Mucosa of stomach (tissue), 1 donor: ENCODE measurements around the gene A1CF.
"Not testable (repeated sequence)": the region's sequence is repeated elsewhere in the genome, so short reads cannot be mapped to it uniquely, and the experiment has no call there.

Experiments
- H3K27me3 ChIP-seq: one replicate; pipeline ENCODE4 v1.7.0; 2013; ENCODE audit warnings: mild to moderate bottlenecking, low read length; ENCODE audit not compliant: control insufficient read depth, insufficient read depth
- H3K36me3 ChIP-seq: one replicate; pipeline ENCODE4 v1.7.0; 2013; ENCODE audit warnings: low read length; ENCODE audit not compliant: control insufficient read depth, insufficient read depth
- H3K4me1 ChIP-seq: one replicate; pipeline ENCODE4 v1.7.0; 2013; ENCODE audit warnings: mild to moderate bottlenecking, low read length; ENCODE audit not compliant: control insufficient read depth, insufficient read depth
- H3K4me3 ChIP-seq: one replicate; pipeline ENCODE4 v1.7.0; 2013; ENCODE audit warnings: low read length
- H3K9ac ChIP-seq: one replicate; pipeline ENCODE4 v1.7.0; 2013; ENCODE audit warnings: mild to moderate bottlenecking, low read length, moderate library complexity
- H3K9me3 ChIP-seq: one replicate; pipeline ENCODE4 v1.7.0; 2013; ENCODE audit warnings: mild to moderate bottlenecking, low read length, moderate library complexity; ENCODE audit not compliant: control insufficient read depth
- donor health status: Pancreatic carcinoma.

The A1CF gene, protein sequence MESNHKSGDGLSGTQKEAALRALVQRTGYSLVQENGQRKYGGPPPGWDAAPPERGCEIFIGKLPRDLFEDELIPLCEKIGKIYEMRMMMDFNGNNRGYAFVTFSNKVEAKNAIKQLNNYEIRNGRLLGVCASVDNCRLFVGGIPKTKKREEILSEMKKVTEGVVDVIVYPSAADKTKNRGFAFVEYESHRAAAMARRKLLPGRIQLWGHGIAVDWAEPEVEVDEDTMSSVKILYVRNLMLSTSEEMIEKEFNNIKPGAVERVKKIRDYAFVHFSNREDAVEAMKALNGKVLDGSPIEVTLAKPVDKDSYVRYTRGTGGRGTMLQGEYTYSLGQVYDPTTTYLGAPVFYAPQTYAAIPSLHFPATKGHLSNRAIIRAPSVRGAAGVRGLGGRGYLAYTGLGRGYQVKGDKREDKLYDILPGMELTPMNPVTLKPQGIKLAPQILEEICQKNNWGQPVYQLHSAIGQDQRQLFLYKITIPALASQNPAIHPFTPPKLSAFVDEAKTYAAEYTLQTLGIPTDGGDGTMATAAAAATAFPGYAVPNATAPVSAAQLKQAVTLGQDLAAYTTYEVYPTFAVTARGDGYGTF

DNA sequence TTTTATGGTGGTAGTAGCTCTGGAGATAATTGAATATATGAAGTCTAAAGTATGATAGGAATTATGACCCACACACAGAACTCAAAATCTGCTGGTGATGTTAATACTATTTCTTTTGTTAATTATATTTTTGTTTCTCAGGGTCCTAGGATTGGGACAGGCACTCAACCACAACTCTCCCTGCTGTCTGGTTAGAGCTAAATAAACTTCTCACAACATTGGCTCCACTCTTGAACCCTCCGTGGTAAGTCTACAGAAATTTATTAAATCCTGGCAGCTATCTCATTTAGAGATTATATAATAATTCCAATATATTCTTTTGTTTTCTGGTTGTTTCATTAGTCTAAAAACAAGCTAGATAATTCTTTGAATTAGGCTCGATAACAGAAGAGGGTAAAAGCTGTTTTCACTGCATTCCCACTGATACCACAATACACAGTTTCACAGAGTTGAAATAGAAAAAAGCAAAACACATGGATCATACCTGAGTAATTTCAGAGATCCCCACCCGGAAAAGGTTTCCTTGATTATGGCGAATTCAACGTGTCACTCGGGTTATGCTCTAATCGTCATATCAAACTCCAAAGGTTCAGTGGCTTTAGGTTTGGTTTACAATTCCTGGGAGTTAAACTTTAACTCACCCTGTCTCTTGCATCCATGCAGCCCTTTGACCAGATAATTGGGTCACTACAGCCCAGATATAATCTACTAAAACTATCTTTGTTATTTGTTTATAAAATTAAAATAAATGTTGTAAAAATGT lies at the start of gene A1CF:
TSS of gene A1CF (minus strand) at position 531 of the 763 bp plus-strand sequence. CDS start 25,687 bp downstream, outside the sequence.
- Histone ChIP-seq H3K9ac (peak within 1 kb of the TSS; percentile 52), H3K4me1 (peaks cover 4% of the 10 kb centered on the region), H3K27me3 (no peaks in the 10 kb centered on the region), H3K9me3 (no peaks in the 10 kb centered on the region), H3K36me3 (no peaks in the 10 kb centered on the region), H3K4me3 (no peak within 1 kb of the TSS)

DNA sequence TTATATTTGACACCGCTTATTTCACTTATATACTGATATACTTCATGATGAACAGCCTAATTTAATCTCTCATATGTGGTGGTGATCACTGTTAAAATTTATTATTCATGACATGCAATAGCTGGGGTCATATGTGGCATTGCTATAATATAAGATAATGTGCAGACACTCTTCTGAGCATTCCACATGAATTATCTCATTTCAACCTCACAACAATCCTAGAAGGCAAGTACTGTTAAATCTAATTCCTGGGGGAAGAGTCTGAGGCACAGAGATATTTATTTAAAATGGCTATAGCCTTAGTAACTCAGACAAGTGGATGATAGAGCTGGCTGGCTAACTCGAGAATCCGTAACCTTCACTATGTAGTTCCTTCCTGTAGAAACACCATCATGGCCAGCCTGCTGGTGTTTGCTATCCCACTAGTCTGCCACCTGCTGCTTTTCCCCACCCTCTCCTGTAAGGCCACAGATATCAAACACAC lies 46.6 kb upstream of the A1CF start:
- Histone ChIP-seq H3K4me1 (no peaks in the 10 kb centered on the region), H3K9me3 (no peaks in the 10 kb centered on the region), H3K4me3 (no peak overlapping the region), H3K9ac (no peak overlapping the region), H3K36me3 (no peaks in the 10 kb centered on the region), H3K27me3 (peaks cover 3% of the 10 kb centered on the region)

DNA sequence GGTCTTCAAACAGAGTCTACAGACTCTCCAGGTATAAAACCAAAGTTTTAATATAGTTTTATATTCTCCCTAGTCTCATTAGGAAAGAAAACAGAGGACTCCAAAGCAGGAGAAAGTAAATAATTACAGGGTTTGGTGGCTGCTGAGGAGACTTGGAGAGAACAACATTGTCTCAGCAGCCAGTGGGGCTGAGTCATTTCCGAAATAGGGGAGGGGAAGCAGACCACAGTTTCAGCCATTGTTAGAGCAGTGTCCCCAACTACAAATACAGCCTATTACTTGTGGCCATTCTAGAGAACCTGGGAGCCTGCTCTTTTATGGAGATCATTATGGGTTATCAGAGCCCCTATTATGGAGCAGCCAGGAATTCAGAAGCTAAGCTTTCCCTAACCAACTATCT lies 44.2 kb upstream of the A1CF start:
- H3K4me1 ChIP-seq, result no peaks in the 10 kb centered on the region

DNA sequence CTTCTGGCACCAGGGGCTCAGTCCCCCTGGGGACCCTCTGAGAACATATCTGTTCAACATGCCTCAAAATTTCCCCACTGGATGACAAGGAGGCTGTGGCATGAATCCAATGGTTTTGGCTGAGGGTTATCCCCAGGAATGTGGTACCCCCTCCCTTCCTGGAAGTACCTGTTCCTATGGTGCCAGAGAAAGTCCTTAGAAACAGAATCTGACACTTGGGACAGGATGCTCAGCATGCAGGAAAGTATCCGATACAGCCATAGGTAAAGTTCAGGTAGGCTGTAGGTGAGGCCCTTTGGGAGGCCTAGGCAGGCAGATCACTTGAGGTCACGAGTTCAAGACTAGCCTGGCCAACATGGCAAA lies 42.7 kb upstream of the A1CF start:
- Histone ChIP-seq H3K4me3 (no peak overlapping the region), H3K9me3 (no peaks in the 10 kb centered on the region), H3K36me3 (no peaks in the 10 kb centered on the region)

More for the DNA sequence above, 44.2 kb upstream of the A1CF start:
- no peak overlapping the region for H3K4me3 ChIP-seq
- no peaks in the 10 kb centered on the region for H3K36me3 ChIP-seq
- no peaks in the 10 kb centered on the region for H3K9me3 ChIP-seq
- H3K27me3 ChIP-seq, result peaks cover 4% of the 10 kb centered on the region
- no peak overlapping the region for H3K9ac ChIP-seq

DNA sequence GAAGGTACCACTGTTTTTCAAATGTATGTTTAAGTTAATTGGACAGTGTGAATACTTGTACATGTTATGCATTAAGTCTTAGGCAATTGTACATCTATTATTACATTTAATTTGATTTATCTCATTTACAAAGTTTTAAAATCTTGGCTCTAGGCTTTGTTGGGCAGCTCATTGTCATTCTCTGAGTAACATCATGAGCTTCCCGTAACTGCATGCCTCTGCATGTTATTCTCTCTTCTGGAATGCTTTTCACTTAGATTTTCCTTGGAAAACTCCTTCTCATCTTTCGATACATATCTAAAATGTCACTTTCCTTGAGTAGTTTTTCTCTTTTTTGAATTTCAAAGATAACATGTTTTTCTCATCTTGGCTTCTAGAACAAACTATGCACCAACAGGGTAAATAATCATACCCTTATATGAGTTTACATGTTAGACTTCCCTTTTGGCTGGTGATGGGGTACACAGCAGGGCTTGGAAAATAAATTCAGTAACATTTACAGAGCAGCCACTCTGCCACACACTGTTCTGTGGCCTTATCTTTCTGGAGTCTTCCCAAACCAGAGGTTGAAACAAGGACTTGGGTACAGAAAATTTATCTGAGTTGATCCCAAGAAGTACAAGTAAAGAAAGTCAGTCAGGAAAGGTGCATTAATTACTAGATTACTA lies 42.2 kb upstream of the A1CF start:
- no peaks in the 10 kb centered on the region for H3K36me3 ChIP-seq
- no peaks in the 10 kb centered on the region for H3K9me3 ChIP-seq
- peaks cover 4% of the 10 kb centered on the region for H3K27me3 ChIP-seq
- no peak overlapping the region for H3K9ac ChIP-seq
- no peak overlapping the region for H3K4me3 ChIP-seq
- H3K4me1 ChIP-seq, result no peaks in the 10 kb centered on the region

More for the DNA sequence above, 42.7 kb upstream of the A1CF start:
- Histone ChIP-seq H3K27me3 (peaks cover 4% of the 10 kb centered on the region), H3K9ac (no peak overlapping the region), H3K4me1 (no peaks in the 10 kb centered on the region)

DNA sequence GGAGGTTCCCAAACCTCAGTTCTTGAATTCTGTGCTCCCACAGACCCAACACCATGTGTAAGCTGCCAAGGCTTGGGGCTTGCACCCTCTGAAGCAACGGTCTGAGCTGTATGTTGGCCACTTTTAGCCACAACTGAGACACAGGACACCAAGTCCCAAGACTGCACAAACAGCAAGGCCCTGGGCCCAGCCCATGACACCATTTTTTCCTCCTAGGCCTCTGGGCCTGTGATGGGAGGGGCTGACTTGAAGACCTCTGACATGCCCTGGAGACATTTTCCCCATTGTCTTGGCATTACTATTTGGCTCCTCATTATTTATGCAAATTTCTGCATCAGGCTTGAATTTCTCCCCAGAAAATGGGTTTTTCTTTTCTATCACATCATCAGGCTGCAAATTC lies 38.0 kb upstream of the A1CF start:
- H3K9me3 ChIP-seq, H3K4me3 ChIP-seq, H3K36me3 ChIP-seq, H3K27me3 ChIP-seq, H3K9ac ChIP-seq, H3K4me1 ChIP-seq: not testable (repeated sequence)

DNA sequence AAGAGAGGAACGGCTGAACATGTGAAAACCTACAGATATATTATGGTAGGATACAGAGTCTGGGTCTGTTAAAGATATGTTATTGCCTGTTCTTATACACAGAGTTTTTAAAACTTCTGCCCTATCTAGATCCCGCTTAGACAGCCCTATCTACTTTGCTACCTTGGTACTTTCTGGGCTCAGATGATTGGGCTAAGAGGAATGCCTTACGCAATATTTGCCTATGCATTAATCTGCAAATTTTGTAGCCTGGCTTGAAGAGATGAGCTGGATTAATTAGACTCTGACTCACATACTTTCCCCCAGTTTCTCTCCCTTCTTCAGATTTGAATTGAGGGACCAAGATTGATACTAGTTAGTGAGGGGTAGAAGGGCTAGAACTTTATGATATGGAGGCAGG lies 33.6 kb upstream of the A1CF start:
- no peaks in the 10 kb centered on the region for H3K36me3 ChIP-seq
- no peaks in the 10 kb centered on the region for H3K4me1 ChIP-seq
- no peak overlapping the region for H3K9ac ChIP-seq
- no peaks in the 10 kb centered on the region for H3K27me3 ChIP-seq
- H3K4me3 ChIP-seq, result no peak overlapping the region
- H3K9me3 ChIP-seq, result no peaks in the 10 kb centered on the region

DNA sequence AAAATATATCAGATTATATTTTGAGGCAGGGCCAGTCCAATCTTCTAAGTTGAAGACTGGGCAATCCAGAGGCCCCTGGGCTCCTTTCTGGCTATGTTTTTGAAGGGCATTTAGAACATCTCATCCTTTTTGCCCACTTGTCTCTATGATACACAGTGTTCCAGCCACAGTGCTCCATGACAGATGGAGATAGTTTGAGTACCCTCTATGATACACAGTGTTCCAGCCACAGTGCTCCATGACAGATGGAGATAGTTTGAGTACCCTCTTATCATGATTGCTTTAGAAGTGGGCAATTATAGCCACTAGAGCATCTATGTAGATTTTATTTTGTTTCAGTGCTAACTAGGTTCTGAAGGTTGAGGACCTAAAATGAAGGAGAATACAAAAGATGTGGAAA lies 33.1 kb upstream of the A1CF start:
- Histone ChIP-seq H3K9me3 (no peaks in the 10 kb centered on the region), H3K36me3 (no peaks in the 10 kb centered on the region), H3K4me1 (no peaks in the 10 kb centered on the region), H3K4me3 (no peak overlapping the region), H3K27me3 (no peaks in the 10 kb centered on the region), H3K9ac (no peak overlapping the region)

DNA sequence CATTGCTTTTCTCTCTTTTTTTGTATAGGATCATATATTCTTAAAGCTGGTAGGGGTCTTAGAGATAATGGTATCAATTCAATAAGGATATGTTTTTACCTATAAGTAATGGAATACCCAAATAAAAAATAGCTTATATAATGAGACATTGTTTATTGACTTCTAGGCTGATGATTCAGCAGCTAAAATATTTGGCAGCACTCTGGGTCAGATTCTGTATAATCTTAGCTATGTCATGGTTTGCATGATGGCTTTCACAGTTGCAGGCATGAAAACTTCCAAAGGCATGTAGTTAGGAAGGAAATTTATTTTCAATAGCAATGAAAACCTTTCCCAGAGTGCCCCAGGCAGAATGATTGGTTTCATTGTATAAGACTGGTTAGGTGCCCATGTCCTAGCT lies 32.1 kb upstream of the A1CF start:
- H3K27me3 ChIP-seq, result no peaks in the 10 kb centered on the region
- H3K36me3 ChIP-seq, result no peaks in the 10 kb centered on the region
- H3K9ac ChIP-seq, result no peak overlapping the region
- no peaks in the 10 kb centered on the region for H3K9me3 ChIP-seq
- H3K4me1 ChIP-seq, result no peaks in the 10 kb centered on the region
- no peak overlapping the region for H3K4me3 ChIP-seq

DNA sequence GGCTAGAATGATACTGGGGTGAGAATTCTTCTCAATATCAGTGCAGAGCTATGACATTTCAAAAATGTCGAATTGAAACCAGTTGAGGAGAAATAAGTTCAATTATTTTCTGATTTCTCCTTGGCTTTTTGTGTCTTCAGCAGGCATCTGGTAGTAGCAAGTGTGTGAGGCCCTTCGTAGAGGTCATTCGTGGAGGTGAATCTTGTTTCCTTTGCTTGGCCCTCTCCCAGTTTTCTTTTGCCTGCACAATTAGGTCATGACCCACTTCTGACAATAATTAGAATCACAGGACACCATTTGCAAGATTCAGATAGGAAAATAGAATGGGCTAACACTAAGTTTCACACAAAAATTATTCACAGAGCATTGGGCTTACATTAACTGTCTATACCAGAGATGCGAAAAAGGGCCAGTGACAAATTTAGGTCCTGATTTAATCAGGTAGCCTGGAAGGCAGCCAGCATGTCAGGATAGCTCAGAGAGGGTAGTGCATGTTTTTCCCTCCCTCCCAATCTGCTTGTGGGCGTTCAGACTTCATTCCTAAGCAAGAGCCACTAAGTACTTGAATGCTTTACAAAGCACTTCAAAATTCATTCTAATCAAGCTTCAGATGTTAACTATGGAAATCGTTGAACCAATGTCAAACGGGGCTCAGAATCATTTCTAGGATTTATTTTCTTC lies 24.0 kb upstream of the A1CF start:
- Histone ChIP-seq H3K36me3 (no peaks in the 10 kb centered on the region), H3K27me3 (no peaks in the 10 kb centered on the region), H3K9me3 (no peaks in the 10 kb centered on the region), H3K4me1 (no peaks in the 10 kb centered on the region), H3K4me3 (no peak overlapping the region), H3K9ac (no peak overlapping the region)

DNA sequence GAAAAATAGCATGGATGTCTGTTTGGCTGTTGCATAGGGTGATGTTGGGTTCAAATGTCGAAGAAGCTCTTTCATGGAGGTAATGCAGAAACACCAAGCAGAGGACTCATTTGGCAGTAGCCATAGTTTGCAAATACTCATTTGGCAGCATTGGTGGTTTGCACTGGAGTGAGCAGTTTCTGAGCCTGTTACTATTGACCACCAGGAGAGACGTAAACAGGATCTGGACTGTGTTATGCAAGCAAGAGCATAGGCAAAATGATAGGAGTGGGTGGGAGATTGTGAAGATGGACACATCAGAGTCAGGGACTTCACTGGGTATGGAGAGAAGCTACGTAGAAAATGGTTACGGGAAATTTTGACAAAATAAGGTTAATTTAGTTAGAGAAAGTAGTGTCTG lies 22.9 kb upstream of the A1CF start:
- H3K9me3 ChIP-seq, result no peaks in the 10 kb centered on the region
- H3K4me1 ChIP-seq, result no peaks in the 10 kb centered on the region
- no peak overlapping the region for H3K4me3 ChIP-seq
- no peak overlapping the region for H3K9ac ChIP-seq
- H3K36me3 ChIP-seq, result no peaks in the 10 kb centered on the region
- H3K27me3 ChIP-seq, result no peaks in the 10 kb centered on the region
